NOMO-1 treated with DMSO at 0.1 percent for 48 hours (cell line): ENCODE measurements around the gene C19orf67.

Experiments
- DNase-seq: peaks from one replicate; lab custom pipeline; 2025; ENCODE audit not compliant: unreplicated experiment; lab: John Stamatoyannopoulos, UW

C19orf67 gene

DNA sequence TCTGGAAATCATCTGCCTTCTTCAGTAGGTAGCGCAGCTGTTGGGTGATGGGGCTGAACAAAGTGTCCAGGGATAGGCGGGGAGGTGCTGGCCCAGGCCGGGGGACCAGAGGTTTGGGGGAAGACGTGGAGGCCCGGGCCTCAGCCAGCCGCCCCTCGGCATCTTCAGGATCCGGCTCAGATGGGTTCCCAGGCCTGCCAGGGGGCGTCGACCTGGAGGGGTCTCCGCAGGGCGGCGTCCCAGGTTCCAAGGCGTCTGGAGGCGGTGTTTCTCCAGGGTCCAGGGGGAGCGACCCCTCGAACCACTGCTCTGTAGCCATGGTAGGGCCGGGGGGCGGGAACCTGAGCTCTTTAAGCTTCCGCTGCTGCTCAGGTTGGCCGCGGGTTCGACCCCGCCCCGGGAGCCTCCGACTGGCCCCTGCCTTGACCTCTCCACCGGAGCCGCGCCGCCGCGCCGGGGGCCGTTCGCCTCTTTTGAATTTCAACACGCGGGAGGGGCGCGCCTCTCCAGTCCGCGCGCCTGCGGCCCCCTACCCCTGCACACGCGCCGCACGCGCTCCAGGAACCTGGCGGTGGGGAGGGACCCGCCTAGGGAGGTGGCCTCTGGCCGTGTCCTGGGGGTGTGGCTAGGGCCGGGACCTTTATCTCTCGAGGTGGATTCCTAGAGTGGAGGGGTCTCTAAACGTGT, at the start of gene C19orf67:
Gene C19orf67, minus strand, starts transcription at position 475 of the 687 bp plus-strand sequence. Its CDS starts 156 bp downstream, at position 319.
- DNase-seq: no peak

DNA sequence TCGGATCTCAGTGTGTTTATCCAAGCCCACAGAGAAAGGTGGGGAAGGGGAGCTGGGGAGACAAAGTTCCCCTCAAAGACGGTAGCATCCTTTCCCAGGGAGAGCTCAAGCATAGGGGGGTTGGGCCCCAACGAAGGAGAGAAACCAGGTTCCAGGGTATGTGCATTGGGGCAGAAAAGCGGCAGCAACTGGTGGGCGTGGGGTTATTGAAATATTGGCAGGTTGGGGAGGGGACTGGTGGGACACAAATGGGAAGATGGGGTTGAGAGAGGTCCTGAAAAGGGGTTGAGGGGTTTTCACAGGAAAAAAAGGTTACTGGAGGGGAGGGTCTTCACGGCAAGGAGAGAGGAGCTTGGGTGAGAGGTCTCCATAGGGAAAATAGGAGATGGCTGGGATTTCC, 49.8 kb upstream of the C19orf67 start:
- no peak for DNase-seq

DNA sequence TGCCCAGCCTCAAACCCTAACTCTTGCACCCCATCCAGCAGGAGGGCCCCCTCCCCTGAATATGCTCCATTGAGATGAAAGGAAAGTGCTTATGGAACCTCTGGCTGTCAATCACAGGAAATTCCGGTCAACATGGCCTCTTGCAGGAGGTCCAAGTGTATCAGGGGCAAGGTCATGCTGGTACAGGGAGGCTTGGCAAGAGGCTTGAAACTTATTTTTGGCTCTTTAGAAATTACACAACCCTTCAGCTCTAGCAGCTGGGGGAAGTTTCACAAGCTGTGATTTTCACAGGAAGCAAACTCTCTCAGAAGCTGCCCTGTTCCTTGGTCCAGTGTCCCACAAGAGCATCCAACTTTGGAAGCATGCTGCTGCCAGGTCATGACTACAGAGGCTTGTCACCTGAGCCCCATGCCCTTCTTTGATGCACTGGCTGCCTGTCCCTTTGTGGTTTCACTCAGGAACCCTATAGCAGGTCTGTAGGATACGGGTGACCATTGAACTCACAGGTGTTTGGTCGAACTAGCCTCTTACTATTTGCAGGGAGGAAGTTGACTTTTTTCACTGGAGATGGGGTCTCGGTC, 42.4 kb upstream of the C19orf67 start:
- peak; percentile 84 for DNase-seq

DNA sequence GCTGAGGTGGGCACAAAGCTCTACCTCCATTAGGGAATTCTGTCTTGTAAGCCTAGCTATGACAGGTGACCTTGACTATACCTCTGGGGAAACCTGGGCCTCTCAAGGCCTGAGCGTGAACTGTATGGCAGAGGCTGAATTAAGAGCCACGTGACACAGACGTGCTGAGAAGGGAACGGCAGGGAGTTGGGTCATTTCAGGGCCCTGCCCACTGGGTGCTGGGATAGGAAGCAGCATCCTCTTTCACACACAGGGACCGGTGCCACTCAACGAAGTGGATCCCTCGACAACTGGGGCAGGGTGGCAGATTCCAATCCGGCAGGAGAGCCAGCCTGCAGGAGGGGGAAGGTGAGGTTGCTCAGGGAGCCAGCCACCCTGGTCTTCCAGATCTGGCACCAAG, 41.6 kb upstream of the C19orf67 start:
- DNase-seq: no peak

DNA sequence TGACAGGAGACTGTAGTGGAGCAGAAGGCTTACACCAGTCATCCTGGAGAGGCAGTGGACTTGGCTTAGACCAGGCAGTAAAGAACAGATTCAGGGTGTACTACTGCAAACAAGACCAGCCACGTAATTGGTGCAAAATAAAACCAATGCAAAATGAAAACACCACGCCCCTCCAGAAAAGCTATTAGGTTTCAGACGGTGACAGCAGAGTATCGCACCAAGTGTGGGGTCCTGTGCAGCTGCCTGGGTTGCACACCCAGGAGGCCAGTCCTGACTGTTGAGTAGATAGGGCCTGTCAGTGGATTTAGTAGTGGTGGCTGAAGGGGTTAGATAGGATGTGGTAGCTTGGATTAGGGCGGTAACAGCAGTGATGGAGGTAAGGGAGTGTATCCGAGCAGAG, 37.3 kb upstream of the C19orf67 start:
- no peak for DNase-seq

DNA sequence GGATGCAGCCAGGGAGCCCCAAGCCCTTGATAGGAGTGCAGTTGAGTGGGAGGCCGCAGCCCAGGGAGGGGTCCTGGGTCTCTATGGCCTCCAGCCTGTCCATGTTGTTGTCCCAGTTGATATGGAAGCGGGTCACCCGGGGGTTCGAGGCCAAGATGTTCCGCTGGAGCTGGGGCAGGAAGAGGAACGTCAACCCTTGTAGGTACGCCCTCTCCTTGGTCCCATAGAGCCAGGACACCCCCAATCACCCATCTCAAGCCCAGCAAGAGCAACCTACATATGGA, 34.9 kb upstream of the C19orf67 start:
- no peak for DNase-seq

DNA sequence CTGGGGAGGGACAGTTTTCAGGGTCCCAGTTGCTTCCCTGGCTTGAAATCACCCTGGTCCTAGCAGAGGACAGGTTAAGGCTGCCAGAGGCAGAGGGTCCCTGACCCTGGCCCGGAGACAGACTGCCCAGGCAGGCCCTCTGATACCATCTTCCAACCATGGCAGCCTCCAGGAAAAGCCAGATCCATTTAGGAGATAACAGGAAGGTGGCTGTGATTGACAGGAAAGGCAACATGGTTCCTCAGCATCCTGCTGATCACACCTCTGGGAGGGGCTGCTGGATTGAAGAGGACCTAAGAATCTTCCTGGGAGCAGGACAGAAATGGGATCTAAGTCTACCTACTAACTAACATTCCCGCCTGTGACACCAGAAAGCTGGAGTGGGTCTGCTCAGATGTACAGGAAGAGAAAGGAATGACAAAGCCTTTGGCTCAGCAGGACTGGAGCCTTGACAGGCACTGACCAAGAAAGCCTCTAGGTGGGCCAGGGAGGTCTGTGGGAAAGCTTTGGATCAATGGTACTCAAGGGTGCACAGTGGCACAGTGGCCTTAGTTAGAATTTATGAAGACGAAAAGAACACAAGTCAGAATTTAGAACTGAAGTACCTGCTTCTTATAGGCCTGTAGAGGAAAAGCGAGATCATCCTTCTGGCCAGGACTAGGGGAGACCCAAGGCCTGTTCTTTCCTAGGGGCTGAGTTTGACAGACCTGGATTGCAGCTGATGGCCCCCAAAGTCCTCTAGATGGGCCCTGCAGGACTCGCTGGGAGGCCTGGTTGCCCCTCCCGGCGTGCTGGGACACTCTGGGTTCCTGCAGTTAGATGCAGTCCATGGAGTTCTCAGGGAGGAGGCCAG, 34.3 kb upstream of the C19orf67 start:
- no peak for DNase-seq

GRCh38 chr19:14119146-14119545, 33.6 kb upstream of the C19orf67 start:
- no peak for DNase-seq

DNA sequence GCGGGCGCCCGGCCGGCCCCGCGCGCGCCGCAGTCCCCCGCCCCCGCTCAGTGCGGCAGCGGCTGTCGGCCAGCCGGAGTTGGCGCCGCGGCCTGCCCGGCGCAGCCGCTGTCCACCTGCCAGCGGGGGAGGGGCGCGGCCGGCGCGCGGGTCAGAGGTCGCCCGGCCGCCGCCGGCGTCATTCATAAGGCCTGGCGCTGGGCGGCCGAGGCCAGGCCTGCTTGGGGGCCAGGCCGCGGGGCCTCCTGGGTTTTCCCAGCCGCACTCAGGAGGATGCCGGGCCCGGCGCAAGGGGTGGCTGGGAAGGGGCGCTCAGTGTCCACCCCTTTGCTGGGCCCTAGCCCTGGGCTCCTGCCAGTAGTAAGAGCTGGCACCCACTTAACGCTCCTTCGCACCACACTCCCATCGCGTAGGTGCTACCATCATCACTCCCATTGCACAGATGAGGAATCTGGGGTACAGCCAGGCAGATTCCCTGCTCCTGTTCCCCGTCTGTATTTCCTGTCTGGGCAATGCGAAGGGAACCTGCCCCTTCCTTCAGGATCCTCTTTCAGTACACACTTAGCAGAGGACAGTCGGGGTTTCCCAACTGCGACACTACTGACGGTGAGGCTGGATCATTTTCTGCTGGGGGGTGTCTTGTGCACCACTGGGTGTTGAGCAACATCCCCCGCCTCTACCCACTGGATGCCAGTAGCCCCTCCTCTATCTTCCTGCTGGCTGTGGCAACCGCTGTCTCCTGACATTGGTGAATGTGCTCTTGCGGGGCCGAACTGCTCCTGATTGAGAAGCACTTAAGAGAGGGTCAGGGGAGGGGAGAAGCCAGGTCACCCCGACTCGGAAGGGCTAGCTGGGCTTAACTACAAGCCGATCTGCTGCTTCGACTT, 32.8 kb upstream of the C19orf67 start:
- peak; percentile 93 for DNase-seq

DNA sequence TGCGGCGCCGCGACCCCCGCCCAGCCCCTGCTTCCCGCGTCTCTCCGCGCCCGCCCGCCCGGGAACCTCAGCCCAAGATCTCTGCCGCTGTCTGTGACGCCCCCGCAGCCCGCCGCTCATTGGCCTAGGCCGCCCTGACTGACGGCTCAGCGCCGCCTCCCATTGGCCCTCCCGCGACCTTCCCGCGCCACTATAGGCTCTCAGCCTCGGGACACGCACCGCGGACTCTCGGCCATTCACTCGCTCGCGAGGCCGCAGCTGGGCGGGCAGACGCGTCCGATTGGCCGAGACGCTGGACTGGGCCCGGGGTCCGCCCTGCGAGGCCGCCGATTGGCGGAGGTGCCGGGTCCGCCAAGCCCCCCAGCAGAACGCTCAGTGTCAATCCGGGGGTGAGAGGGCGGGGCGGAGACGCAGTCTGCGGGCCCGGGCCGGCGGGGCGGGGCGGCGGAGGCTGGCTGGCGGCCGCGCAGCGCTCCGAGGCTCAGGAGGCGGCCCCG, 32.1 kb upstream of the C19orf67 start, which contains the start of gene PRKACA:
Gene PRKACA, minus strand, starts transcription at position 95 of the 497 bp plus-strand sequence. CDS start 215 bp downstream, outside the sequence.
- peak; percentile 98 for DNase-seq

- DNase-seq: no peak
Measured at GRCh38 chr19:14116918-14117578, 31.5 kb upstream of the C19orf67 start.

- DNase-seq: no peak
Measured at GRCh38 chr19:14116525-14116917, 30.9 kb upstream of the C19orf67 start.

DNA sequence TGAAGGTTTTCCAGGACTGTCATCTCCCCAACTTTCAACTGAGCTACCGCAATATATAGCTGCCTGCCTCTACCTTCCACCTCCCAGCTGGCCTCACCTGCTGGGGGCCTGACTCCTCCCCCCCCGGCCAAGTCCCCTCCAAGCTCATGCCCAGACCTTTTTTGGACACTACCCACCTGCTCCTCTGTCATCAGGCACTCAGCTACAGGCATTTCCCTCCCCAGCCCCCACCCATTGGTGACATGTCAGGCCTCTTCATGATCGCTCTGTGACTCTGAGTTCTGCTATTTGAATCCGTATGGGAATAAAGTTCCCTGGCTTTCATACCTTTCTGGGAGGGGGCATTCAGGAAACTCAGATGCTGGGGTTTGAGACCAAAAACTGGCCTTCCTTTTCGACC, 30.2 kb upstream of the C19orf67 start:
- no peak for DNase-seq

DNA sequence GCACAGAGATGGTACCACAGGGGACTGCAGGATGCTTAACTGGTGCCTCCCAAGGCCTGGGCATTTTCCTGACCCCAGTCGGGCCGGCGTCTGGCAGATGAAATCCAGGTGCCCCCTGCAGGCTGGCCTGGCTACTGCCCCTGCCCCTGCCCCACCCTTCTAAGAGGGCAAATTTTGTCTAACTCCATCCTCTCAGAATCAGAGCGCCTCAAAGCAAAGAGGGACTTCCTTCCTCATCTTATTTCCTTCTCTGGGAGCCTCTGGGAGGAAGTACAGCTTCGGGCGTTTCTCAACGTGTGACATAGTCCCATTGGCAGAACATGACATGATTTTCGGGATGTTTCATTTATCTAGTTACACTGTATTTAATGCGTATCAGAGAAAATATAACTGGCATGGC, 29.3 kb upstream of the C19orf67 start:
- DNase-seq: peak; percentile 85

DNA sequence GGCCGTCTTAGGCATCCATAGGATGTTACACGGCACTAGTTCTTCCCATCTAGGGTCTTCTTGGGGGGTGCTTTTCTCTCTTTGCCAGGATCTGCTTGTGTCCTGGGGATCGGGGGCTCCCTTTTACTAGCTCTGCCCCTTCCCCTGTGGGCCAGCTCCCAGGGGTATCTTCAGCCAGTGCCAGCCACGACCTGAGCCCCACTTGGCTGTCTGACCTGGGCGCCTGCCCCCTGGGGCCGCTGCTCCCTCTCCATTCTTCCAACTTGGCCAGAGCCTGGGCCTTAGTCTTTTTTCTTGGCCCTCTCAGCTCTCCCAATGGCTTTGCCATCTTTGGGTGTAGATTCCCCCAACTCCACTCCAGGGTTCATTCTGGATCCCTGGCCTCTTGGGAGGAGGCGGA, 28.9 kb upstream of the C19orf67 start:
- DNase-seq: no peak

DNA sequence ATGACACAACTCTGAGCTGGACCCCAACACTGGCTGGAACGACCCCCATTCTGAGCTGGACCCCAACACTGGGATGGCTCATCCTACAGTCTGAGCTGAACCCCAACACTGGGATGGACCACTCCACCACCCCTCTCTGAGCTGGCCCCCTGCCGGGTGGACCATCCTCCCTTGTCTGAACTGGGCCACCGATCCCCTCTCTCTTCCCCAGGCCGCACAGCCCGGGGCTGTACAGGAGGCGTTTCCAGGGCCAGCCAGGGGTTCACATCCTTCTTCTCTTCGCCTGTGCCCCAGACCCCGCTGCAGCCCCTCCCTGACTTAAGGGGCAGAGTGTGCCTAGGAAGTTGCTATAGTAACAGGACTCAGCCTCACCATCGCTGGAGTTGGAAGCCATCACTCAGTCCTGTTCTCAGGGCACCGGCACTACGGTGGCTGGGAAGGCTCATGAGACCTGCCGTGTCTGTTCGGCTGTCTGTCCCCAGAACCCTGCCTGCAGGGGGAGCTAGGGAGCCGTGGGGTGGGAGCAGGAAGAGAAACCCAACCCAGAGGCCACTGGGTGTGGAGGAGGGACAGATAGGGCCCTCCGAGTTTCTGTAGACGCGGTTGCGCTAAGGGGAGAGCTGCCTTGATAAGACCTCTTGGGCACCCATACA, 28.3 kb upstream of the C19orf67 start:
- no peak for DNase-seq

DNA sequence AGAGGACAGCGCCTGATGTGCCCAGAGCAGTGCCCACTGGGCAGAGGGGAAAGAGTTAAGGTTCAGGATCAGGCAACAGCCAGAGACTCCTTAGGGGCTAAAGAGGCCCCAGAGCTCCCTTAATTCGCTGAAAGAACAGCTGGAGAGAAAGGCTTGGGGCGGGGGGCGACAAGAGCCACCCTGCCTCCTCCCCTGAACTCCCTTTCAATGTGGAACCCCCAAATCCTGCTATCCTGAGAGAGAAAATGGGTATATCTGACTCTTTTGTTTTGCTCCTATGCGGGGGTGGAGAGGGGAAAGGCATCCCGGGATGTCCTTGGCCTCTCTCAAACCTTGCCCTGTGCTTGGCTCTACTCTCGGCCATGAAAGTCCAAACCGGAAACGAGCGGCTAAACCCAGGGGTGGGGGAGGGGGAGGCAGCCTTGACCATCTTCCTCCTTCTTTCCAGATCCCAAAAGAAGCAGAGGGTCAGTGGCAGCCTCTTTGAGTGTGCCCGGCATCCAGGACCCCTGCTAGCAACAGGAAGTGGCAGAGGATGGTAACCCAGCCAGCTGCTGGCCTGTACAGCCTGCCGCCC, 27.3 kb upstream of the C19orf67 start:
- DNase-seq: no peak

- no peak for DNase-seq
Measured at GRCh38 chr19:14112051-14112808, 26.6 kb upstream of the C19orf67 start.

- no peak for DNase-seq
Measured at GRCh38 chr19:14111486-14111885, 25.9 kb upstream of the C19orf67 start.
